HEK293T (cell line): Measurements from ENCODE around the gene CCDC57.

Experiments
- ARNT ChIP-seq: fragments of 450-650 bp; IDR thresholded peaks from 2 replicates; pipeline ENCODE4 v1.6.1; 2017; ENCODE audit warnings: mild to moderate bottlenecking
- BHLHE40 ChIP-seq: fragments of 450-650 bp; IDR thresholded peaks from 2 replicates; pipeline ENCODE4 v1.6.1; 2016; ENCODE audit warnings: mild to moderate bottlenecking, moderate library complexity, borderline replicate concordance
- CTBP1 ChIP-seq: fragments of 450-650 bp; IDR thresholded peaks from 2 replicates; pipeline ENCODE4 v1.6.1; 2016; ENCODE audit warnings: borderline replicate concordance
- ELF4 ChIP-seq: fragments of 450-650 bp; IDR thresholded peaks from 2 replicates; pipeline ENCODE4 v1.6.1; 2017; ENCODE audit warnings: antibody characterized with exemption
- FOXA1 ChIP-seq: fragments of 450-650 bp; IDR thresholded peaks from 2 replicates; pipeline ENCODE4 v1.6.1; 2016; ENCODE audit warnings: mild to moderate bottlenecking
- FOXM1 ChIP-seq: fragments of 450-650 bp; IDR thresholded peaks from 2 replicates; pipeline ENCODE4 v1.6.1; 2017; ENCODE audit warnings: mild to moderate bottlenecking, borderline replicate concordance
- HDGF ChIP-seq: fragments of 450-650 bp; IDR thresholded peaks from 2 replicates; pipeline ENCODE4 v1.6.1; 2017; ENCODE audit warnings: antibody characterized with exemption, borderline replicate concordance
- NFRKB ChIP-seq: fragments of 450-650 bp; IDR thresholded peaks from 2 replicates; pipeline ENCODE4 v1.6.1; 2016; ENCODE audit warnings: mild to moderate bottlenecking, moderate library complexity
- SP1 ChIP-seq: fragments of 450-650 bp; IDR thresholded peaks from 2 replicates; pipeline ENCODE4 v1.6.1; 2017
- SUZ12 ChIP-seq: fragments of 450-650 bp; IDR thresholded peaks from 2 replicates; pipeline ENCODE4 v1.6.1; 2016; ENCODE audit warnings: mild to moderate bottlenecking
- TARDBP ChIP-seq: fragments of 450-650 bp; IDR thresholded peaks from 2 replicates; pipeline ENCODE4 v1.6.1; 2016
- ZNF384 ChIP-seq: fragments of 450-650 bp; IDR thresholded peaks from 2 replicates; pipeline ENCODE4 v1.6.1; 2016
- TF ChIP-seq, protein P1 (sequence below): fragments of 450-650 bp; IDR thresholded peaks from 2 replicates; pipeline ENCODE4 v1.6.1; 2016

DNA sequence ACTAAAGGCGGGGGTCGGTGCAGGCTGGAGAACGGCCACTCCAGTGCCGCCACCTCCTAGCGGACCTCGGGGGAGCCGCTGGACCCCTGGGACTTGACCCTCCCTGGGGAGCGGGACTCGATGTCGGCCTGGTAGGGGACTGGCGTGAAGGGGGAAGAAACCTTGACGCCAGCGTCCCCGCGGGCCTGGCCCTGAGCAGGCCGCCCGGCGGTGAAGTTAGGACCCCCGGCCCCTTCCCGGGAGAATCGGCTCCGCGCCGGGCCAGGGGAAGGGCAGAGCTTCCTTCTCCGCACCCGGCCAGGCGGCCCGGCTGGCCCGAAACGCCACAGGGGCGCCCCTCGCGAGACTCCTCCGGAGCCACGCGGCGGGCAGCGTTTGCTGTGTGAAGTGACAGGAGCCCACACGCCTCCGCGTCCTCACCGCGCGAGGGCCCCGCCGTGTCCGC lies 147.4 kb downstream of the CCDC57 start:
- no peak for TF ChIP-seq ELF4
- TF ChIP-seq FOXM1, result no peak
- no peak for TF ChIP-seq NFRKB
- TF ChIP-seq HDGF, result no peak
- TF ChIP-seq BHLHE40, result no peak
- no peak for TF ChIP-seq ZNF384
- no peak for TF ChIP-seq SUZ12
- TF ChIP-seq ARNT, result no peak
- TF ChIP-seq FOXA1, result no peak
- no peak for TF ChIP-seq SP1
- TF ChIP-seq, protein P1, sequence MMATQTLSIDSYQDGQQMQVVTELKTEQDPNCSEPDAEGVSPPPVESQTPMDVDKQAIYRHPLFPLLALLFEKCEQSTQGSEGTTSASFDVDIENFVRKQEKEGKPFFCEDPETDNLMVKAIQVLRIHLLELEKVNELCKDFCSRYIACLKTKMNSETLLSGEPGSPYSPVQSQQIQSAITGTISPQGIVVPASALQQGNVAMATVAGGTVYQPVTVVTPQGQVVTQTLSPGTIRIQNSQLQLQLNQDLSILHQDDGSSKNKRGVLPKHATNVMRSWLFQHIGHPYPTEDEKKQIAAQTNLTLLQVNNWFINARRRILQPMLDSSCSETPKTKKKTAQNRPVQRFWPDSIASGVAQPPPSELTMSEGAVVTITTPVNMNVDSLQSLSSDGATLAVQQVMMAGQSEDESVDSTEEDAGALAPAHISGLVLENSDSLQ, result no peak
- no peak for TF ChIP-seq CTBP1
- no peak for TF ChIP-seq TARDBP
